HT1080 (cell line): ENCODE data around the gene CFAP65. TPM values are rescaled to one million over a fixed set of nuclear protein-coding genes. Genes with fewer than 3 reads are reported as not detected.

ENCODE experiments used
- DNase-seq: peaks from one replicate; pipeline ENCODE4 v3.0.0-alpha.2; 2015; ENCODE audit warnings: low read depth
- total RNA-seq: library from RNA; depleted of rRNA; stranded (reverse); fragments of >200 nt; shearing (Covaris generic); gene quantifications from 2 replicates; pipeline ENCODE4 v1.2.3, GENCODE V29; 2014

The CFAP65 gene
- total RNA-seq, 1 experiment from 2014 or later = not detected

GRCh38 chr2:219017201-219017931 is 23.9 kb downstream of the CFAP65 start:
- DNase-seq = no peak

- DNase-seq = no peak
These were observed 24.6 kb downstream of the CFAP65 start for GRCh38 chr2:219016721-219017120.

- no peak for DNase-seq
These were observed 30.4 kb downstream of the CFAP65 start for GRCh38 chr2:219010873-219011272.

- no peak for DNase-seq
These were observed 31.1 kb downstream of the CFAP65 start for GRCh38 chr2:219010162-219010756.

GRCh38 chr2:219009294-219009693 is 32.0 kb downstream of the CFAP65 start:
- DNase-seq = no peak

- DNase-seq = no peak
These were observed 37.3 kb downstream of the CFAP65 start for GRCh38 chr2:219003979-219004378.

GRCh38 chr2:219003267-219003634 is 38.1 kb downstream of the CFAP65 start:
- DNase-seq = no peak

- DNase-seq = no peak
These were observed 38.7 kb downstream of the CFAP65 start for GRCh38 chr2:219002395-219003266.

- DNase-seq = no peak
These were observed 39.5 kb downstream of the CFAP65 start for GRCh38 chr2:219001577-219002394.

GRCh38 chr2:219001100-219001576 is 40.2 kb downstream of the CFAP65 start:
- DNase-seq = no peak

GRCh38 chr2:219000569-219000960 is 40.8 kb downstream of the CFAP65 start:
- no peak for DNase-seq

- no peak for DNase-seq
These were observed 41.3 kb downstream of the CFAP65 start for GRCh38 chr2:218999881-219000568.

GRCh38 chr2:218999021-218999880 is 42.1 kb downstream of the CFAP65 start:
- no peak for DNase-seq

GRCh38 chr2:218998414-218999002 is 42.8 kb downstream of the CFAP65 start:
- DNase-seq = no peak

- DNase-seq = no peak
These were observed 43.6 kb downstream of the CFAP65 start for GRCh38 chr2:218997731-218998130.

- DNase-seq = no peak
These were observed 44.4 kb downstream of the CFAP65 start for GRCh38 chr2:218996937-218997336.

- DNase-seq = peak; percentile 56
These were observed 45.2 kb downstream of the CFAP65 start for GRCh38 chr2:218995972-218996711.

GRCh38 chr2:218995561-218995960 is 45.8 kb downstream of the CFAP65 start:
- no peak for DNase-seq
